ENCODE data around the gene SP1.

SP1 gene

DNA sequence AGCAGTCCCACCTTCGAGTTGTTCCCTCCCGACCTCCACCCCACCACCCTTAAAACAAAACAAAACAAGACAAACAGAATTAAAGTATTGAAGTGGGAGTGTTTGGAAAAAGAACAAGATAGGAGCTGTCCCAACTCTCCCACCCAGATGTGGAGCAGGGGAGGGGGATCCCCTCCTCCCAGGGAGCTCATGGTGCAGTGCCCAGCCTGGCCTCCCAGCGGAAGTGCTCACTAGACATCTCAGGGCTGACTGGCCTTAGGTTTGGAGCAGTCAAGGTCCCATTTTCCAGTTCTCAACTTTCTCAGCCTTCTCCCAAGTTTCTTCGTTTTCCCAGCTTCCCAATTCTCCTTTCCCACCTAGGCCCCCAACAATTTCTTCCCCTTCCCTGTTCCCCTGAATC, 46.7 kb upstream of the SP1 start:
- Histone ChIP-seq H2AFZ (ENCODE audit: low read depth, low read length) (no peak overlapping the region), H3K9ac (ENCODE audit: low read depth, low read length) (no peak overlapping the region), H4K20me1 (ENCODE audit: insufficient read depth, low read length) (no peaks in the 10 kb centered on the region), H3K27me3 (ENCODE audit: insufficient read depth, low read length, poor library complexity) (peaks cover 29% of the 10 kb centered on the region), H3K36me3 (ENCODE audit: insufficient read depth, low read length) (no peaks in the 10 kb centered on the region), H3K9me3 (ENCODE audit: insufficient read depth, low read length, severe bottlenecking) (no peaks in the 10 kb centered on the region), H3K4me3 (ENCODE audit: low read depth in 1 of 2, low read length in 2 of 2) (no peak overlapping the region), H3K4me2 (ENCODE audit: insufficient read depth, low read length) (no peak overlapping the region), H3K4me1 (ENCODE audit: insufficient read depth, low read length) (no peaks in the 10 kb centered on the region), H3K79me2 (ENCODE audit: insufficient read depth, low read length) (no peaks in the 10 kb centered on the region), H3K27ac (ENCODE audit: low read length) (no peak overlapping the region)
- no peak for TF ChIP-seq EZH2 (IDR thresholded peaks at IDR 0.05; ENCODE audit: borderline replicate concordance, low read depth, low read length, severe bottlenecking)
- TF ChIP-seq, protein P1, sequence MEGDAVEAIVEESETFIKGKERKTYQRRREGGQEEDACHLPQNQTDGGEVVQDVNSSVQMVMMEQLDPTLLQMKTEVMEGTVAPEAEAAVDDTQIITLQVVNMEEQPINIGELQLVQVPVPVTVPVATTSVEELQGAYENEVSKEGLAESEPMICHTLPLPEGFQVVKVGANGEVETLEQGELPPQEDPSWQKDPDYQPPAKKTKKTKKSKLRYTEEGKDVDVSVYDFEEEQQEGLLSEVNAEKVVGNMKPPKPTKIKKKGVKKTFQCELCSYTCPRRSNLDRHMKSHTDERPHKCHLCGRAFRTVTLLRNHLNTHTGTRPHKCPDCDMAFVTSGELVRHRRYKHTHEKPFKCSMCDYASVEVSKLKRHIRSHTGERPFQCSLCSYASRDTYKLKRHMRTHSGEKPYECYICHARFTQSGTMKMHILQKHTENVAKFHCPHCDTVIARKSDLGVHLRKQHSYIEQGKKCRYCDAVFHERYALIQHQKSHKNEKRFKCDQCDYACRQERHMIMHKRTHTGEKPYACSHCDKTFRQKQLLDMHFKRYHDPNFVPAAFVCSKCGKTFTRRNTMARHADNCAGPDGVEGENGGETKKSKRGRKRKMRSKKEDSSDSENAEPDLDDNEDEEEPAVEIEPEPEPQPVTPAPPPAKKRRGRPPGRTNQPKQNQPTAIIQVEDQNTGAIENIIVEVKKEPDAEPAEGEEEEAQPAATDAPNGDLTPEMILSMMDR (IDR thresholded peaks at IDR 0.05; ENCODE audit: borderline replicate concordance, extremely low read depth, low read length, poor library complexity, severe bottlenecking): no peak
- DNase-seq: no peak
- ATAC-seq (ENCODE audit: insufficient read depth, low read depth): no peak

DNA sequence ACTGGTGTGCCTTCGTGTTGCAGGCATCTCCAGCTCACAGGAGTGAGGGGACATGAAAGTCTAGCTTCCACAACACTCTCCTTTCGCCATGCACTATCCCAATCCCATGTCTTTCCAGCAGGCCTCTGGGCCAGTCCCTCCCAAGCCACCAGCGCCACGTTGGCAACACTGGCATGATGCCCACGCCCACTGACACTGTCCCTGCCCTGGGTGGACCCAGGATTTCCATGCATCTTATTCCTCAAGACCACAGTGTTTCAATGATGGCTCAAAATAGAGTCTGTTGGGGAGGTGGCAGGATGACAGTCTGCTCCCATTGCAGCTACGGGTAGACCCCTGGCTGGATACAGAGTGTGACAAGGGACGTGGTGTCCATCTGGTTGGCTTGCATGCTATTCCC, 46.1 kb upstream of the SP1 start:
- ATAC-seq (ENCODE audit: insufficient read depth, low read depth): no peak
- Histone ChIP-seq H3K36me3 (ENCODE audit: insufficient read depth, low read length) (no peaks in the 10 kb centered on the region), H2AFZ (ENCODE audit: low read depth, low read length) (no peak overlapping the region), H3K9me3 (ENCODE audit: insufficient read depth, low read length, severe bottlenecking) (no peaks in the 10 kb centered on the region), H3K4me2 (ENCODE audit: insufficient read depth, low read length) (no peak overlapping the region), H3K27ac (ENCODE audit: low read length) (no peak overlapping the region), H3K4me1 (ENCODE audit: insufficient read depth, low read length) (no peaks in the 10 kb centered on the region), H3K4me3 (ENCODE audit: low read depth in 1 of 2, low read length in 2 of 2) (no peak overlapping the region), H3K27me3 (ENCODE audit: insufficient read depth, low read length, poor library complexity) (peaks cover 35% of the 10 kb centered on the region), H4K20me1 (ENCODE audit: insufficient read depth, low read length) (no peaks in the 10 kb centered on the region), H3K79me2 (ENCODE audit: insufficient read depth, low read length) (no peaks in the 10 kb centered on the region), H3K9ac (ENCODE audit: low read depth, low read length) (no peak overlapping the region)
- no peak for DNase-seq
- TF ChIP-seq, protein P1 (IDR thresholded peaks at IDR 0.05; ENCODE audit: borderline replicate concordance, extremely low read depth, low read length, poor library complexity, severe bottlenecking): no peak
- no peak for TF ChIP-seq EZH2 (IDR thresholded peaks at IDR 0.05; ENCODE audit: borderline replicate concordance, low read depth, low read length, severe bottlenecking)

DNA sequence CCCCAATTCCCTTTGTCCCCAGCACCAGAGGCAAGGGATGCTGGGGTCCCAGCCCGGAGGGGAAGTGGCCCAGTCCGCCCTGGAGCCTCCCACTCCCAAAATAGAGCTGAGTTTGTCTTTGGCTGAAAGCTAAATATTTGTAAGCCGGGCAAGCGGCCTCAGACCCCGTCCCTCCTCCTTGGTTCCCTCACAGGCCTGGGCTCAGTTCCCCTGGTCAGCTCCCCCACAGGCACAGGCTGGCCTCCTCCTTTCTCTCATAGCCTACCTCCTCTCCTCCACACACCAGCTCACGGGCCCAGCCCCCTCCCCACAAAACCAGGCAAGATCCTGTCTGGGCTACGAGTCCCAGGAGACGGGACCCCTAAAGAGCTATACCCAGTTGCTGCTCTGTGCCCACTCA, 45.2 kb upstream of the SP1 start:
- Histone ChIP-seq H3K4me1 (ENCODE audit: insufficient read depth, low read length) (no peaks in the 10 kb centered on the region), H3K27me3 (ENCODE audit: insufficient read depth, low read length, poor library complexity) (peaks cover 38% of the 10 kb centered on the region), H3K9ac (ENCODE audit: low read depth, low read length) (no peak overlapping the region), H3K27ac (ENCODE audit: low read length) (no peak overlapping the region), H4K20me1 (ENCODE audit: insufficient read depth, low read length) (no peaks in the 10 kb centered on the region), H3K4me3 (ENCODE audit: low read depth in 1 of 2, low read length in 2 of 2) (no peak overlapping the region), H3K79me2 (ENCODE audit: insufficient read depth, low read length) (no peaks in the 10 kb centered on the region), H3K36me3 (ENCODE audit: insufficient read depth, low read length) (no peaks in the 10 kb centered on the region), H3K9me3 (ENCODE audit: insufficient read depth, low read length, severe bottlenecking) (no peaks in the 10 kb centered on the region), H2AFZ (ENCODE audit: low read depth, low read length) (no peak overlapping the region), H3K4me2 (ENCODE audit: insufficient read depth, low read length) (no peak overlapping the region)
- no peak for DNase-seq
- ATAC-seq (ENCODE audit: insufficient read depth, low read depth): no peak
- TF ChIP-seq, protein P1 (IDR thresholded peaks at IDR 0.05; ENCODE audit: borderline replicate concordance, extremely low read depth, low read length, poor library complexity, severe bottlenecking): no peak
- TF ChIP-seq EZH2 (IDR thresholded peaks at IDR 0.05; ENCODE audit: borderline replicate concordance, low read depth, low read length, severe bottlenecking): no peak

DNA sequence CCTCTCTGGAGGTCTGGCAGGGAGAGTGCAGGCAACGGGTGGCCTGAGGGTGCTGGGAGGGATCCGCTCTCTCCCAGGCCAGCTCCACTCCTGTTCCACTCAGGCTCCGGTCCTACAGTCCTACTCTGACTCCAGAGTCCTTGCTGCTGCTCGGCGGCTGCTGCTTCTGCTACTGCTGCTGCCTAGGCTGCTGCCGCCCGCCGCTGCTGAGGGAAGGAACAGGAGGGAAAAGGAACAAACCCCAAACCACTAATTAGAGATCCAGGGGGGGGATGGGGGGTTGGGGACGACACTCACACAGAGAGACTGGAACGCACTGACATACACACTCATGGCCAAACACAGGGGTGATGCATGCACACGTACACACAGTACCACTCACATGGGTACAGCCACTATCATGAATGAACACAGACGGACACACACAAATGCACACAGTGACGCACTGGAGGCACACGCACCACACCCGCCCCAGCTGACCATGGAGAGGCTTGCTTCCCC, 43.7 kb upstream of the SP1 start, which contains the start of gene SP7:
TSS of gene SP7 (minus strand) at position 174 of the 501 bp plus-strand sequence. CDS start 708 bp downstream, outside the sequence.
- DNase-seq: no peak
- no peak within 1 kb of the TSS for H3K4me2 ChIP-seq (ENCODE audit: insufficient read depth, low read length)

More for the DNA sequence above, 43.7 kb upstream of the SP1 start, which contains the start of gene SP7:
- H3K9ac ChIP-seq (ENCODE audit: low read depth, low read length): no peak within 1 kb of the TSS
- no peaks in the 10 kb centered on the region for H3K79me2 ChIP-seq (ENCODE audit: insufficient read depth, low read length)
- H2AFZ ChIP-seq (ENCODE audit: low read depth, low read length): no peak within 1 kb of the TSS
- peak; percentile 54 for ATAC-seq (ENCODE audit: insufficient read depth, low read depth)
- H3K9me3 ChIP-seq (ENCODE audit: insufficient read depth, low read length, severe bottlenecking): no peaks in the 10 kb centered on the region
- no peaks in the 10 kb centered on the region for H3K4me1 ChIP-seq (ENCODE audit: insufficient read depth, low read length)
- TF ChIP-seq, protein P1 (IDR thresholded peaks at IDR 0.05; ENCODE audit: borderline replicate concordance, extremely low read depth, low read length, poor library complexity, severe bottlenecking): no peak
- peak; percentile 11 for TF ChIP-seq EZH2 (IDR thresholded peaks at IDR 0.05; ENCODE audit: borderline replicate concordance, low read depth, low read length, severe bottlenecking)
- no peak within 1 kb of the TSS for H3K4me3 ChIP-seq (ENCODE audit: low read depth in 1 of 2, low read length in 2 of 2)
- H3K36me3 ChIP-seq (ENCODE audit: insufficient read depth, low read length): no peaks in the 10 kb centered on the region
- peaks cover 42% of the 10 kb centered on the region for H3K27me3 ChIP-seq (ENCODE audit: insufficient read depth, low read length, poor library complexity)
- H4K20me1 ChIP-seq (ENCODE audit: insufficient read depth, low read length): no peaks in the 10 kb centered on the region
- no peak within 1 kb of the TSS for H3K27ac ChIP-seq (ENCODE audit: low read length)

Data from DND-41 (cell line).